ENCODE measurements around the gene CIRBP.

GRCh38 chr19:1254530-1255185, 14.5 kb upstream of the CIRBP start:
- TF ChIP-seq CTCF (conservative IDR thresholded peaks at IDR 0.05; ENCODE audit: low read depth, low read length) (no peak), EZH2 (IDR thresholded peaks at IDR 0.05; ENCODE audit: borderline replicate concordance, low read depth, low read length, poor library complexity, severe bottlenecking) (no peak)

All from A673 (cell line).